Adrenal gland (tissue), 12 donors: Measurements from ENCODE around the gene CYREN. TPM values are rescaled to one million over a fixed set of nuclear protein-coding genes. Genes with fewer than 3 reads are reported as not detected.

Experiments used
- DNase-seq, 7 donors: peaks; one replicate each; pipeline ENCODE4 v3.0.0-alpha.2; 2019 to 2020
- H3K27ac ChIP-seq, 5 donors: fragments of 200-600 bp; sonication (generic) in 4 of 5; 1 replicate in 3 of 5; 2 replicates in 2 of 5; pipeline versions ENCODE4 v1.5.1 to v1.8.0; 2016 to 2020; ENCODE audit warnings: mild to moderate bottlenecking in 1 of 5
- H3K27me3 ChIP-seq: fragments of 200-600 bp; 2 replicates; pipeline ENCODE4 v1.8.0; 2021
- H3K36me3 ChIP-seq, 2 donors: fragments of 200-600 bp; replicated peaks in 1 of 2; 1 replicate in 1 of 2; 2 replicates in 1 of 2; pipeline versions ENCODE4 v1.5.1 to v1.8.0; 2018 to 2022
- H3K4me1 ChIP-seq, 2 donors: fragments of 200-600 bp; replicated peaks in 1 of 2; 1 replicate in 1 of 2; 2 replicates in 1 of 2; pipeline versions ENCODE4 v1.5.1 to v1.8.0; 2018 to 2021
- H3K4me3 ChIP-seq, 4 donors: fragments of 200-600 bp; sonication (generic) in 3 of 4; one replicate each; pipeline ENCODE4 v1.5.1; 2016 to 2018
- H3K9me3 ChIP-seq, 3 donors: fragments of 200-600 bp; sonication (generic) in 1 of 3; replicated peaks in 1 of 3; 1 replicate in 2 of 3; 2 replicates in 1 of 3; pipeline versions ENCODE4 v1.5.1 to v1.8.0; 2016 to 2021
- CTCF ChIP-seq, 6 experiments: fragments of 450-650 bp in 4 of 6; fragments of 200-600 bp in 2 of 6; sonication (generic) in 1 of 6; IDR thresholded peaks; 1 replicate in 5 of 6; 2 replicates in 1 of 6; pipeline versions ENCODE4 v1.5.1 to v1.8.0; 2016 to 2021; ENCODE audit warnings: antibody characterized with exemption in 6 of 6, mild to moderate bottlenecking in 2 of 6, moderate library complexity in 1 of 6
- POLR2A ChIP-seq, 2 donors: fragments of 450-650 bp; IDR thresholded peaks; one replicate each; pipeline ENCODE4 v1.6.1; 2017; ENCODE audit warnings: antibody characterized with exemption in 2 of 2, mild to moderate bottlenecking in 2 of 2, moderate library complexity in 1 of 2
- WGBS, 4 donors: extraction: QIAGEN DNeasy Blood & Tissue Kit in 2 of 4; methylation state at CpG; one replicate each; pipeline versions ENCODE4 v1.1.5 to v1.1.7; 2013 to 2017; 5-methylcytosine and 5-hydroxymethylcytosine counted together
- intact Hi-C, 2 donors: fragments of 100-400 bp; cut with DNase I; formaldehyde crosslinking; loops; one replicate each; pipeline versions ENCODE4 v1.14.1 to v1.15.0; 2022 to 2023
- polyA plus RNA-seq, 3 donors: library from polyadenylated mRNA; stranded (reverse); fragments of 200-250 nt in 2 of 3; fragments of 350-450 nt in 1 of 3; fragmentation: Illumina TruSeq in 1 of 3; extraction: RNeasy Lipid Tissue Mini Kit (QIAGEN cat#74804) in 1 of 3; gene quantifications; one replicate each; pipeline ENCODE4 v1.2.3, GENCODE V29; 2013 to 2014
- total RNA-seq, 9 donors: library from RNA; depleted of rRNA in 4 of 9; stranded (reverse); fragments of >200 nt in 4 of 9; fragments of 120-200 nt in 1 of 9; fragmentation: NEBNext Ultra II Directional in 1 of 9; extraction: Animal tissue kit (Norgen Biotek cat#: 25700) in 1 of 9; gene quantifications; one replicate each; pipeline versions ENCODE4 v1.1.0 to v1.2.4, GENCODE V29; 2013 to 2023
- donor health status: healthy with polysubstance abuse.
- donor health status: Bipolar disorder and iron deficiency.
- donor health status: DM: yes; HTN: yes; CAD: no.
- donor health status: DM: no; HTN: no; CAD: no.
- donor health status: DM: no; HTN: no; CAD: no.
- donor health status: DM: yes; HTN: yes; CAD: no.

Gene CYREN
- total and polyA plus RNA-seq, 12 donors, result 33.1 to 66.2 (median 48.5) TPM

DNA sequence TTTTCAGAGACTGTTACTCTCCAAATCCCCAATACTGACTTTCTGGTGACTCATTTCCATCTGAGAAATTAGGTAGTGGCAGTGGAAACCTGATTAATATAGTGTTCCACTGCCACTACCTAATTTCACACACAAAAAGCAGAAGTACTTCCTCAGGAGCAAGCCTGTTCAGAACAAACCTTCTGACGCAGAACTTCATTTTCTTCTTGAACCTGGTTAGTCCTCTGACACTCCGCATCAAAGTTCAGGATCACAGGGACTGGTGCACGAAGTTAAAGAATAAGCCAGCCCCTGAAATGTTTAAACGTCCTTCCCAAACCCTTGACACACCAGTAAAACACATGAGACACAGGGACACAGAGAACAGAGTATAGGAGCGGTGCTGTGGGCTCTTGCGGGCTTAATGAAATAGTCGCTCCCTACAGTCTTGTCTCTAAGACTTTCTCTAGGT, 36.5 kb upstream of the CYREN start:
- intact Hi-C loops, result no loop called here
- WGBS, 4 donors, result 76 to 91% (median 88%) methylated on average over 7 of the region's 7 CpGs
- Histone ChIP-seq H3K27me3 (no peaks in the 10 kb centered on the region), H3K27ac (peak overlapping the region in 1 of 5 donors; percentile 31), H3K4me3 (no peak overlapping the region), H3K9me3 (no peaks in the 10 kb centered on the region), H3K4me1 (peaks cover 0 to 21% of the 10 kb centered on the region in 2 donors), H3K36me3 (peaks cover 0 to 37% of the 10 kb centered on the region in 2 donors)
- no peak for DNase-seq
- TF ChIP-seq POLR2A (IDR thresholded peaks at IDR 0.05) (no peak), CTCF (IDR thresholded peaks at IDR 0.05) (no peak)

- DNase-seq, result no peak
- Histone ChIP-seq H3K4me3 (no peak overlapping the region), H3K4me1 (peaks cover 0 to 21% of the 10 kb centered on the region in 2 donors), H3K9me3 (no peaks in the 10 kb centered on the region), H3K36me3 (peaks cover 0 to 45% of the 10 kb centered on the region in 2 donors), H3K27me3 (no peaks in the 10 kb centered on the region), H3K27ac (no peak overlapping the region)
- intact Hi-C loops, result no loop called here
- no peak for TF ChIP-seq CTCF (IDR thresholded peaks at IDR 0.05)
- TF ChIP-seq POLR2A (IDR thresholded peaks at IDR 0.05), result no peak
- WGBS, 4 donors, result 92 to 98% (median 95%) methylated on average over 8 of the region's 8 CpGs
Measured at GRCh38 chr7:135205850-135206249, 35.3 kb upstream of the CYREN start.

DNA sequence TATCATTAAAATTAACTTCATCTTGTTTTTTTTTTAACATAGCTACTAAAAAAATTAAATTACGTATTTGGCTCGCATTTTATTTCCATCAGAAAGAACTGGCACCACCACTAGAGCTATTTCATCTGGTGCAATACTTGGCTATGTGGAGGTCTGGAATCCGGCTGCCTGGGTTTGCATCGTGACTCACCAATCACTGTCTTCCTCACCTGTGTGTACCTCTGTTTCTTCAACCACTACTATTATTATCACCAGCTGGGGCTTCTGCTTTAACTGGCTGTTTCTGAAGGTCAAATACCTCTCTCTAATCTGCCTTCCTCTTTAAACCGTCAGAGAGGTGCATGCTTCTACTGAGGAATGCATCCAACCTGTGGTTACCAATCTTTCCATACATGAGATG, 34.4 kb upstream of the CYREN start:
- H3K9me3 ChIP-seq, result no peaks in the 10 kb centered on the region
- DNase-seq, result no peak
- no peak overlapping the region for H3K4me3 ChIP-seq
- no peak overlapping the region for H3K27ac ChIP-seq
- TF ChIP-seq CTCF (IDR thresholded peaks at IDR 0.05) (no peak), POLR2A (IDR thresholded peaks at IDR 0.05) (no peak)
- H3K36me3 ChIP-seq, result peaks cover 0 to 48% of the 10 kb centered on the region in 2 donors
- intact Hi-C loops, result no loop called here
- H3K4me1 ChIP-seq, result peaks cover 0 to 16% of the 10 kb centered on the region in 2 donors
- no peaks in the 10 kb centered on the region for H3K27me3 ChIP-seq
- 87 to 92% (median 90%) methylated on average over 5 of the region's 5 CpGs for WGBS, 4 donors

DNA sequence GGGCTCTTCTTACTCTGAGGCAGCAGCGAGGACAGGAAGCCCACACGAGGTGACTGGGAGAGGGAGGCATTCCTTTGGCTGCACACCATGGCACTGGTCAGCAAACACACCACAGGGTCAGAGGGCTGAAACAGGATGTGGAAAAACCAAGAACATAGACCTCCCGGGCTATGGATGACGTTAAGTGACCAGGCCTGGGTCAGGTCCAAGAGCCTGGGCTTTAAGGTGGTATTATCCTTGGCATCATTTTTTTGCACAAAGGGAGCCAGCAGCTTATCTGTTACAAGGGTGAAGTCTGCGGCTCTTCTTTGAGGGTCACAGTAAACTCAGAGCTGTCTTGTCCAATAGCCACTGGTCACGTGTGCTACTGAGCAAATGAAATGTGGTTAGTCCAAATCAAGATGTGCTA, 33.8 kb upstream of the CYREN start:
- Histone ChIP-seq H3K4me1 (peaks cover 0 to 13% of the 10 kb centered on the region in 2 donors), H3K36me3 (peaks cover 0 to 53% of the 10 kb centered on the region in 2 donors), H3K27ac (peak overlapping the region in 1 of 5 donors; percentile 54), H3K9me3 (no peaks in the 10 kb centered on the region), H3K4me3 (no peak overlapping the region), H3K27me3 (no peaks in the 10 kb centered on the region)
- 66 to 87% (median 75%) methylated on average over 5 to 6 of the region's 6 CpGs for WGBS, 4 donors
- intact Hi-C loops, result no loop called here
- peak in 1 of 7 donors; percentile 17 for DNase-seq
- no peak for TF ChIP-seq CTCF (IDR thresholded peaks at IDR 0.05)
- no peak for TF ChIP-seq POLR2A (IDR thresholded peaks at IDR 0.05)
